ENCODE data around the gene PRKAR1B. TPM values are rescaled to one million over a fixed set of nuclear protein-coding genes. Genes with fewer than 3 reads are reported as not detected.

PRKAR1B gene
- polyA plus RNA-seq, 4 donors = 20.4 to 46.0 (median 38.7) TPM

GRCh38 chr7:577741-578370 is 149.2 kb downstream of the PRKAR1B start:
- no peak for DNase-seq (ENCODE audit: low read depth in 4 of 4, low spot score in 3 of 4)

GRCh38 chr7:577278-577665 is 149.8 kb downstream of the PRKAR1B start:
- no peak for DNase-seq (ENCODE audit: low read depth in 4 of 4, low spot score in 3 of 4)

GRCh38 chr7:576524-577277 is 150.4 kb downstream of the PRKAR1B start:
- no peak for DNase-seq (ENCODE audit: low read depth in 4 of 4, low spot score in 3 of 4)

DNA sequence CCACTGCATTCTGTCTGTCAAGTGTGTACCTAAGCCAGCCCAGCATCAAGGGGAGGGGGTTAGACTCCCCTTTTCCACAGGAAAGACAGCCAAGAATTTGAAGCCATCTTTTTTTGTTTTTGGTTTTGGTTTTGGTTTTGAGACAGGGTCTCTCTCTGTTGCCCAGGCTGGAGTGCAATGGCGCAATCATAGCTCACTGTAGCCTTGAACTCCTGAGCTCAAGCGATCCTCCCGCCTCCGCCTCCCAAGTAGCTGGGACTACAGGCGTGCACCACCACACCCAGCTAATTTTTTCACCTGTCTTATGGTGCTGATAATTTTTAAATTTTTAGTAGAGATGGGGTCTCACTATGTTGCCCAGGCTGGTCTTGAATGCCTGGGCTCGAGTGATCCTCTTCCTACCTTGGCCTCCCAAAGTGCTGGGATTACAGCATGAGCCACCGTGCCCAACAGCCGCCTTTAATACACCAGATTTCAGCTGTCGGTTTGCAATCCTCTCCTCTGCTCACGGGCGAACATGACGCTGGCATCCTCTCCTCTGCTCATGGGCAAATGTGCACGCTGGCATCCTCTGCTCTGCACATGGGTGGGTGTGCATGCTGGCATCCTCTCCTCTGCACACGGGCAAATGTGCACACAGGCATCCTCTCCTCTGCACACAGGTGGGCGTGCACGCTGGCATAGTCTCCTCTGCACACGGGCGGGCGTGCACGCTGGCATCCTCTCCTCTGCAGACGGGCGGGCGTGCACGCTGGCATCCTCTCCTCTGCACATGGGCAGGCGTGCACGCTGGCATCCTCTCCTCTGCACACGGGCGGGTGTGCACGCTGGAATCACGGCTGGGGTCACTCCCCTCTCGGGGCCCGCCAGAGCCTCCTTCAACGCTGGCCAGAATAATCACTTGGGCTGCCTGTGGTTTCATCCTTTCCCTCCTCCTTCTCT is 151.4 kb downstream of the PRKAR1B start:
- DNase-seq (ENCODE audit: low read depth in 4 of 4, low spot score in 3 of 4) = no peak

DNA sequence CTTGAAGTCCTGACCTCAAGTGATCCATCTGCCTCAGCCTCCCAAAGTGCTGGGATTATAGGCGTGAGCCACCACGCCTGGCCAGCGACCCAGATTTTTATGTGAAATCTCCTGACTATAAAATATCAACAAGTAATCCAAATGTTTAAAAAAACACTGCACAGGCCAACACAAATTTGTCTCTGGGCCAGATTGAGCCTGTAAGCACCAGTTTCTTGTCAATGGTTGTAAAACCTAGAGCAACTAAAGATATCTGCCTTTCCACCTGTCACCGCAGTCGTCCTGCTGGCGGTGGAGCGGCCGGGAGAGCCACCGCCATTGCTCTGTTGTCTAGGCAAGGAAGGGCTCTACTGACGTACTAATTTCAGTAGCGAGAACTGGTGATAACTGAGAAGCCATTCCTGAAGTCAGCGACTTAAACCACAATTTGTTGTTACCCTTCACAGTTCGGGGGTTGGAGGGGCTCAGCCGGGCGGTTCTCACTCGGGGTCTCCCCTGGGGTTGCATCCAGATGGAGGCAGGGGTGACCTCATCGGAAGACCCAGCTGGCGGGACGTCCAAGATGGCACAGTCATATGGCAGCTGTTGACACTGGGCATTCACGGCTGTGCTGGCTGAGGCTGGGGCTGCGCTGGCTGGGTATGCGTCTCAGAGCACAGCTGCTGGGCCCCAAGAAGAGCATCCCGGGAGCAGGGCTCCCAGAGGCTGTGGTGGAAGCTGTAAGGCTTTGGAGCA is 152.3 kb downstream of the PRKAR1B start:
- no peak for DNase-seq (ENCODE audit: low read depth in 4 of 4, low spot score in 3 of 4)

DNA sequence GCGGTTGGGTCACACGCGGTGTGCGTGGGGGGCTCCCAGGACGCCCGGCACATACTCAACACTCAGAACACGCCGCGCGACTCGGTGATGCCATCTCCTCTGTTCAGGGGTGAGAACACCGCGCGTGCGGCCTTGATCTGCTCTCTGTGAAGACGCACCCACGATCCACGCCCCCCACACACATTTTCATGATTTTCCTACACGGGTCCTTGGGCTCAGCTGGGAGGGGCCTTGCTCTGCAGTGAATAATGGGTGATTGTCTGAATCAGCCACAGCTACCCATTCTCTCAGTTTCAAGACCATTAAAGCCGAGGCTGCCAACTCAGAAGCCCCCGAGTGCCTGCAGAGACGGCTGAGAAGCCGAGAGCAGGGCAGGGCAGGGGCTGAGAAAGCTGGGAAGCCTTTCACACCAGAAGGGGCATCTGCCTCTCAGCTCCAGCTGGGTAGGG is 153.1 kb downstream of the PRKAR1B start:
- DNase-seq (ENCODE audit: low read depth in 4 of 4, low spot score in 3 of 4) = no peak

GRCh38 chr7:573269-573932 is 153.7 kb downstream of the PRKAR1B start:
- no peak for DNase-seq (ENCODE audit: low read depth in 4 of 4, low spot score in 3 of 4)

- DNase-seq (ENCODE audit: low read depth in 4 of 4, low spot score in 3 of 4) = no peak
Observed at GRCh38 chr7:572416-573268, 154.4 kb downstream of the PRKAR1B start.

DNA sequence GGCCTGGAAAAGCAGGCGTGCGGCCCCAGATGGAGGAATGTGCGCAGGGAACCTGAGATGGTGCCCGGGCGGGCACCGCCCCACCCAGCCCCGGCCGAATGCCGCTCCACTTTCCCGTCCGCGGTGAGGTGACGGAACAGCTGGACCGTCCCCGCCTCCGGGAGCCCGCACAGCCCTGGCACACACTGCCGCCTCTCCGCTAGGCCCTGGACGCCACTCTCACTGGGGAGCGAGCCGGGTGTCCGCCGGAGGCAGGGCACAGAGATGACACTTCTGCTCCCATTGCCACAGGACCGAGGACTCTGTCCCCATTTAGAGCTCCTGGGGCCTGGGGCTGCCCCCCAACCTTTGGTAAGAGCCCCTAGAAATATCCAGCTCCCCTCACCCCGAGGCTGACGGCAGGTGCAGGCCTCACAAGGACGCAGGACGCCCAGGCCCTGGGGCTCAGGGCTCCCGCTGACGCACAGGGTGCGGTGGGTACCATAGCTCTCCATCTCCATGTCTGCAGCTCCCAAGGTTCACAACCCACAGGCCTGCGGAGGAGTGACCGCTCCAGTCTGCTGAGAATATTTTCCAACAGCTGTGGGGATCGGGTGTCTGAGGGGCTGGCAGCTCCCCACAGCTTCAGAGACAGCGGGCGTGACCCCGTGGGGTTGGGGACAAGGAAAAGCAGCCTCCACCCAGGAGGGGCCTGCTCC is 155.2 kb downstream of the PRKAR1B start:
- DNase-seq (ENCODE audit: low read depth in 4 of 4, low spot score in 3 of 4) = no peak

DNA sequence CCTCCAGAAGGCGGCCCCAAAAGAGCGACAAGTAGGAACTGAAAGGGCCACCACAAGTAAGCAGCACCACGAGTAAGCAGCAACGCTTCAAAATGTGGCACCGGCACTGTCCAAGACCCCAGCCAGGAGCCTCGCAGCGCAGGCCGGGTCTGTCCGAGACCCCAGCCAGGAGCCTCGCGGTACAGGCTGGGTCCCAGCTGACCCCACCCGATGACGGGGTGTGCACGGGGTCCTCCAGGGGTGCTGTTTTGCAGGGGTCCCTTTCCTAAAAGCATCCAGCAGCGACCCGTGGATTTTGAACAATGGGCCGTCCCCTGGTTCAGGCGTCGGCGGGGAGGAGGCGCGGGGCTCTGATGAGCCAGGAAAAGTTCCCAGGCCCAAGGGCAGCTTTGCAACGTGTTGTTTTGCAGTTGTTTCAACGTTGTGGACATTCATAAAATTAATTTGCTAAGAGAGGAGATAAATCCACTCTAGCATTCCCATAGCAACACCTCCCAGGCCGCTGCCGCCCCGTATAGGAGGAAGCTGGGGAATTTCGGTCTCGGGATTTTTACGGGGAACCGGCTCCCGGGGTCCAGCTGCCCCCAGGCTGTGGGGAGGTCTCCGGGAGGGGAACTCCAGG is 155.9 kb downstream of the PRKAR1B start:
- no peak for DNase-seq (ENCODE audit: low read depth in 4 of 4, low spot score in 3 of 4)

GRCh38 chr7:570801-571070 is 156.3 kb downstream of the PRKAR1B start:
- no peak for DNase-seq (ENCODE audit: low read depth in 4 of 4, low spot score in 3 of 4)

DNA sequence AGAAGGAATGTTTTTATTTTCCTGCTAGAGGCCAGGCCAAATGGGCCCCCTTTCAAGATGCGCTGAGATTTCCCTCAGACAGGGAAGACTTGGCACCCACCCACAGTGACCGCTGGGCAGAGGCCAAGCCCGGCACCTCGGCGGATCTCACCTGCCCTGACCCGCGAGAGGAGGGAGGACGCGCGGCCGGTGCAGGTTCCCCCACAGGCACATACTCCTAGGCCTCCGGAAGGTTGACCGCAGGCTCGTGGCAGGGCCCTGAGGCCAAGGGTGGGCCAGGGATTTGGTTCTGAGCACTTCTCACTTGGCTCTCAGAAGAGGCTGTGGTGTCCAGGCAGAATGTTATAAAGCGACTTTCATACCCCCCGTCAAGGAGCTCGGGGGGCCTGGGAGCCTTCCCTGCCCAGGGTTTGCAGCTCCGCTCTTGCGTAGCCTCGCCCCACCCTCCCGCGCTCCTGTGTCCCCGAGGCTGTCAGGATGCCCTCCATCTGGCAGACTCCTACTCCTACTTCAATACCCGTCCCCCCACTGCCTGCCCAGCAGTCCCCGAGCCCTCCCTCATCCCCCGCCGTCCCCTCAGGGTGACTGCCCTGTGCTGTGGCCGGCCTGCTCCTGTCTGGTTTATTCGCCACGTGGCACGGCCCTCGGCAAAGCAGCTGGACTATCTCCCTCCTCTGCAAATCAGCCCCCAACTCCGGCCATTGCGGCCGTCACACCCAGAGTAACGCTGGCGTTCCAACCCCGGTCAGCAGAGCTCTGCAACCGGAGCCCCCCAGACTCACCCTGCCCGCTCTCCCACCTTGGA is 156.9 kb downstream of the PRKAR1B start:
- DNase-seq (ENCODE audit: low read depth in 4 of 4, low spot score in 3 of 4) = no peak

DNA sequence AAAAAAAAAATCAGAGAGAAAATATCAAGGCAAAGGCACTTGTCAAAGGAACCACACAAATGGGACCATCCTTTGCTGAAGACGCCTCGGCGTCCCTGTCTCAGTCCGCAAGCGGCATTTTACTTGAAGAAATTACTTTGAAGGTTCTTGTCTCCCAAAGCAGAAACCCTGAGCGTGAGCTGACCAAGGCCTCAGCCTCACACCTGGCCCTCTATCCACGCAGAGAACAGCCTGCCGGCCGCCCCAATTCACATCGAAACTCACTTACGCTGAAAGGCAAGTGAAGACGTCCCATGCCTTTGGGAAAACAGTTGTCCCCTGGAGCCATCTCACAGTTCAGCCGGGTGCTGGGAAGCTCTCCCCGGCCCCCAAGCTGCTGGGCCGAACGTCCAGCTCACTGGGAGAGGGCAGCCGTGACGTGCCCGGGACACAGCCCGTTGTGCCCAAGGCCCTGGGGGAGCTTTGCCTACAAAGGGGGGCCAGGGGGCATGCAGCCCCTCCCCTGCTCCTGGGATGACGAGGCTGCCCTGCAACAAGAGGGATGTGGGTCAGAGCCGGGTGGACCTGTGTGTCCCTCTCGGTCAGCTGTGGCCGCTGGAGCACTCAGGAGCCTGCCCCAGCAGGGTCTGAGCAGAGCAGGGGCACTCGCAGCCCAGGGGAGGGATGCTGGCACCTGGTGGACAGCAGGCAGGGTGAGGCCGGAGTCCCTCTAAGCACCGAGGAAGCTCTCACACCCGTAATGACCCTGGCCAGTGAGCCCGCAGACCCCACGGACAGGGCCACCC is 157.8 kb downstream of the PRKAR1B start:
- no peak for DNase-seq (ENCODE audit: low read depth in 4 of 4, low spot score in 3 of 4)

DNA sequence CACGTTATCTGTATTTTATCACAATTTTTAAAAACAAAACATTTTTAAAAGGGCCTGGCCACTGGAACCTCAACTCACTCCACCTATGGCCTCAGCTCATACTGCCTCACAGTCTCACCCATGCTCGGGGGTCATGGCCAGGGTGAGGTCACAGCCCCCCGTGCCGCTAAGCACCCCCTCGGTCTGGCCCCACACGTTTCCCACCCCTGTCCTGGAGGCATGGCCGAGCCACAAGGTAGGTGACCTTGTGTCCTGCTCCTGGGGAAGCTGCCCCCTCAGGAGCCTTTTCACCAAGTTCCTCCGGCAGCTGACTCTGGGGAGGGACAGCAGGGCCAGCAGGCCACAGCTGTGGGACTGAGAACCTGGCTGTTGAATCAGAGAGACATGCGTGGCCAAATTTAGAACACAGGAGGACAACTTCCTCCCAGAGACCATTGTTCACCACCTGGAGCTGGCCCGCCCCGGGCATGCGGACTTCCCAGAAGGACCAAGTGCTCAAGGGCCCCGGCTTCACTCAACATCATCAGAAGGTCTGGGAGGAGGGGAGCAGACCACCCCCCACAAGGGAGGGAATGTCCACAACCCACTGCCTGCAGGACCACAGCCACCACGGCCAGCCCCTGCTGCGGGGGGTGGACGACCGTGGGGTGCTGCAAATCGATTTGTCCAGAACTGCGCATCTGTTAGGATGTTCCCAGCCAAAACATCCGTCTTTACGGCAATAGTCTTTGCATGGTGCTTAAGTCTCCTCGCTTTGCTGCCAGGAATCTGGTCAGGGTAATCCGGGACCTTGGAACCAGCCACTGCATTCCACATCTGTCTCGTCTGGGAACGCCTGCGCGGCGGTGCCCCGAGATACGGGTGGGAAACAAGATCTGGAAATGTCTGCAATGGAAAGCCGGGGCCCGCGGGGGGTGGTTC is 158.8 kb downstream of the PRKAR1B start:
- DNase-seq (ENCODE audit: low read depth in 4 of 4, low spot score in 3 of 4) = no peak

- no peak for DNase-seq (ENCODE audit: low read depth in 4 of 4, low spot score in 3 of 4)
Observed at GRCh38 chr7:567305-567883, 159.7 kb downstream of the PRKAR1B start.

Data from left renal pelvis (tissue), 4 donors.